Calu3 (cell line): Measurements from ENCODE around the gene TMEM256. TPM values are rescaled to one million over a fixed set of nuclear protein-coding genes. Genes with fewer than 3 reads are reported as not detected.
A peak's percentile ranks its signal among the peaks of the same experiment; 100 is the strongest.

Experiments used
- BruUV-seq: library from RNA; stranded (reverse); fragments of 400-500 nt; replicated peaks from 2 replicates; lab custom pipeline; 2021; lab: Mats Ljungman, UMichigan
- CTCF ChIA-PET: fragments of 300-600 bp; sonication (Branson Sonifier 250); formaldehyde crosslinking; loops from one replicate; lab custom pipeline; 2022; ENCODE audit warnings: antibody characterized with exemption; lab: Charles Lee
- DNase-seq: peaks from one replicate; pipeline ENCODE4 v3.0.0; 2022
- H3K27ac Mint-ChIP-seq: one replicate; pipeline ENCODE4 v1.8.0; 2022; ENCODE audit warnings: mixed read lengths; ENCODE audit not compliant: unreplicated experiment
- H3K27me3 Mint-ChIP-seq: one replicate; pipeline ENCODE4 v1.8.0; 2022; ENCODE audit warnings: mixed read lengths; ENCODE audit not compliant: unreplicated experiment
- H3K36me3 Mint-ChIP-seq: one replicate; pipeline ENCODE4 v1.8.0; 2022; ENCODE audit warnings: mild to moderate bottlenecking, moderate library complexity, mixed read lengths; ENCODE audit not compliant: insufficient read depth, unreplicated experiment
- H3K4me1 Mint-ChIP-seq: one replicate; pipeline ENCODE4 v1.8.0; 2022; ENCODE audit warnings: mild to moderate bottlenecking, low read depth, mixed read lengths; ENCODE audit not compliant: unreplicated experiment
- H3K4me3 Mint-ChIP-seq: one replicate; pipeline ENCODE4 v1.8.0; 2022; ENCODE audit warnings: mild to moderate bottlenecking, low read depth, moderate library complexity, mixed read lengths; ENCODE audit not compliant: unreplicated experiment
- H3K9me3 Mint-ChIP-seq: one replicate; pipeline ENCODE4 v1.8.0; 2022; ENCODE audit warnings: low read depth, mixed read lengths; ENCODE audit not compliant: unreplicated experiment
- intact Hi-C: fragments of 100-400 bp; cut with micrococcal nuclease; formaldehyde crosslinking; loops from one replicate; pipeline ENCODE4 v1.10.0; 2022; ENCODE audit not compliant: unreplicated experiment
- total RNA-seq: library from RNA; stranded (reverse); gene quantifications from 2 replicates; pipeline ENCODE4 v1.2.3, GENCODE V29; 2022
- TF ChIP-seq, protein P1 (sequence below): fragments of 200-600 bp; IDR thresholded peaks from one replicate; pipeline ENCODE4 v1.8.0; 2022; ENCODE audit warnings: antibody characterized with exemption; ENCODE audit not compliant: unreplicated experiment

Gene TMEM256
- total RNA-seq, 1 experiment from 2014 or later, result 47.8 TPM

GRCh38 chr17:7443499-7444485 is 39.9 kb upstream of the TMEM256 start:
- no peak for DNase-seq

DNA sequence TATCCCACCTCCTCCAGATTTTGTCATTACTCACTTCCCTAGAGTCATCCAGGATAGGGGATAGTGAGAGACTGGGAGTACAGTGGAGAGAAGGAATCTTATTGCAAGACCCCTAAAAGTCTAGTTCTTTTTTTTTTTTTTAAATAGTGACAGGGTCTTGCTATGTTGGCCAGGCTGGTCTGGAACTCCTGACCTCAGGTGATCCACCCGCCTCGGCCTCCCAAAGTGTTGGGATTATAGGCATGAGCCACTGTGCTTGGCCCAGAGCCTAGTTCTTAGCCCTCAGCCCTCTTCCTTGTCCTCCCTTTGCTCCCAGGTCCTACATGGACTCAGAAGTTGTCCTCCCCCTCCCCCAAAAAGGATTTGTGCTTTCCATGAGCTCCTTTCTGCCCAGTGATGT is 38.2 kb upstream of the TMEM256 start:
- CTCF ChIA-PET, result no interaction called here
- H3K4me3 Mint-ChIP-seq, result no peak overlapping the region
- peaks cover 7% of the 10 kb centered on the region for H3K4me1 Mint-ChIP-seq
- H3K36me3 Mint-ChIP-seq, result peaks cover 19% of the 10 kb centered on the region
- DNase-seq, result no peak
- TF ChIP-seq, protein P1, sequence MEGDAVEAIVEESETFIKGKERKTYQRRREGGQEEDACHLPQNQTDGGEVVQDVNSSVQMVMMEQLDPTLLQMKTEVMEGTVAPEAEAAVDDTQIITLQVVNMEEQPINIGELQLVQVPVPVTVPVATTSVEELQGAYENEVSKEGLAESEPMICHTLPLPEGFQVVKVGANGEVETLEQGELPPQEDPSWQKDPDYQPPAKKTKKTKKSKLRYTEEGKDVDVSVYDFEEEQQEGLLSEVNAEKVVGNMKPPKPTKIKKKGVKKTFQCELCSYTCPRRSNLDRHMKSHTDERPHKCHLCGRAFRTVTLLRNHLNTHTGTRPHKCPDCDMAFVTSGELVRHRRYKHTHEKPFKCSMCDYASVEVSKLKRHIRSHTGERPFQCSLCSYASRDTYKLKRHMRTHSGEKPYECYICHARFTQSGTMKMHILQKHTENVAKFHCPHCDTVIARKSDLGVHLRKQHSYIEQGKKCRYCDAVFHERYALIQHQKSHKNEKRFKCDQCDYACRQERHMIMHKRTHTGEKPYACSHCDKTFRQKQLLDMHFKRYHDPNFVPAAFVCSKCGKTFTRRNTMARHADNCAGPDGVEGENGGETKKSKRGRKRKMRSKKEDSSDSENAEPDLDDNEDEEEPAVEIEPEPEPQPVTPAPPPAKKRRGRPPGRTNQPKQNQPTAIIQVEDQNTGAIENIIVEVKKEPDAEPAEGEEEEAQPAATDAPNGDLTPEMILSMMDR, result no peak
- no peak overlapping the region for H3K27ac Mint-ChIP-seq
- peaks cover 81% of the 10 kb centered on the region for H3K27me3 Mint-ChIP-seq
- no TSS peak for BruUV-seq
- intact Hi-C loops, result no loop called here
- H3K9me3 Mint-ChIP-seq, result no peaks in the 10 kb centered on the region

More at GRCh38 chr17:7443499-7444485, 39.9 kb upstream of the TMEM256 start:
- Mint-ChIP-seq H3K9me3 (no peaks in the 10 kb centered on the region), H3K27ac (no peak overlapping the region), H3K27me3 (peaks cover 78% of the 10 kb centered on the region), H3K4me1 (peaks cover 5% of the 10 kb centered on the region), H3K36me3 (peaks cover 14% of the 10 kb centered on the region), H3K4me3 (no peak overlapping the region)
- TF ChIP-seq, protein P1, result no peak
- no TSS peak for BruUV-seq
- CTCF ChIA-PET, result no interaction called here
- intact Hi-C loops, result no loop called here

- DNase-seq, result no peak
- intact Hi-C loops, result no loop called here
- H3K27ac Mint-ChIP-seq, result no peak overlapping the region
- H3K4me3 Mint-ChIP-seq, result no peak overlapping the region
- no TSS peak for BruUV-seq
- TF ChIP-seq, protein P1, result no peak
- CTCF ChIA-PET, result interaction anchor here (0.6 to 0.7 kb wide), 5 partner anchors 10 to 199 kb away, joined by 3 to 8 read pairs (median 5); partner anchors contain the start of genes GABARAP and NEURL4
- no peaks in the 10 kb centered on the region for H3K9me3 Mint-ChIP-seq
- H3K36me3 Mint-ChIP-seq, result peaks cover 25% of the 10 kb centered on the region
- peaks cover 72% of the 10 kb centered on the region for H3K27me3 Mint-ChIP-seq
- H3K4me1 Mint-ChIP-seq, result peaks cover 7% of the 10 kb centered on the region
These were observed 37.4 kb upstream of the TMEM256 start for GRCh38 chr17:7441266-7441665.

DNA sequence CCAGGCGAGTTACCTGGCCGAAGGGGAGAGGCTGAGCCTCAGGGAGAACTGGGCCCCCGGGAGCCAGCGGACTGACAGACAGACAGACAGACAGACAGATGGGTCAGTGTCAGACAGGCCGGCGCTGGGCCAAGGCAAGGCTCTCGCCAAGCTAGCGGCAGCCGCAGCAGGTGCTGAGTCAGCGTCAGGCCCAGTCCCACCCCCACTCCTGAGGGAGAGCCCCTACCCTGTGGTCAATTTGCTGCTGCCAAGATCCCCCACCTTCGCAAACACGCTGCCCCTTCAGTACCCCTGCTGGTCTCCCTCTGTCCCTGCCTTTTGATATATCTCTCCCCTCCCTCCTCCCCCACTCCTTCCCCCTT is 36.9 kb upstream of the TMEM256 start:
- Mint-ChIP-seq H3K36me3 (peaks cover 29% of the 10 kb centered on the region), H3K9me3 (no peaks in the 10 kb centered on the region), H3K4me1 (peaks cover 7% of the 10 kb centered on the region), H3K27me3 (peaks cover 67% of the 10 kb centered on the region), H3K4me3 (peak overlapping the region; percentile 72), H3K27ac (no peak overlapping the region)
- CTCF ChIA-PET, result interaction anchor here (0.6 to 0.7 kb wide), 5 partner anchors 10 to 198 kb away, joined by 3 to 8 read pairs (median 5); partner anchors contain the start of genes GABARAP and NEURL4
- intact Hi-C loops, result no loop called here
- BruUV-seq, result no TSS peak
- TF ChIP-seq, protein P1, result no peak
- DNase-seq, result no peak
